SK-N-SH (cell line): ENCODE measurements around the gene TRAPPC12. TPM values are rescaled to one million over a fixed set of nuclear protein-coding genes. Genes with fewer than 3 reads are reported as not detected.
"Not testable (repeated sequence)": the region's sequence is repeated elsewhere in the genome, so short reads cannot be mapped to it uniquely, and the experiment has no call there.

Source experiments
- CTCF ChIA-PET: fragments of 300-600, 350-600 bp; formaldehyde crosslinking; extraction: SDS; loops from one replicate; lab custom pipeline; 2021; lab: Yijun Ruan, JAX
- POLR2A ChIA-PET: fragments of 350-600 bp; sonication (Branson Sonifier 250); formaldehyde crosslinking; extraction: SDS; loops from one replicate; lab custom pipeline; 2020; ENCODE audit warnings: antibody characterized with exemption, inconsistent platforms; lab: Yijun Ruan, JAX
- DNase-seq: peaks from one replicate; pipeline ENCODE4 v3.0.0; 2012
- H2AFZ ChIP-seq: fragments of 200-600 bp; sonication (generic); 2 replicates; pipeline ENCODE4 v1.8.1; 2016; ENCODE audit warnings: antibody characterized with exemption, mild to moderate bottlenecking, low read depth
- H3F3A ChIP-seq: fragments of 200-600 bp; sonication (generic); replicated peaks from 2 replicates; pipeline ENCODE3; 2016; ENCODE audit warnings: antibody characterized with exemption, mild to moderate bottlenecking; ENCODE audit not compliant: insufficient read depth
- H3K27ac ChIP-seq, 2 experiments: fragments of 200-500 bp in 1 of 2; fragments of 200-600 bp in 1 of 2; sonication (Bioruptor generic) in 1 of 2; sonication (generic), shearing (Covaris generic) in 1 of 2; 2 replicates each; pipeline versions ENCODE4 v1.5.1 to v1.6.1; 2014 to 2016; ENCODE audit warnings: low read depth in 2 of 2, inconsistent platforms in 1 of 2, low read length in 1 of 2, mild to moderate bottlenecking in 1 of 2, mixed read lengths in 1 of 2
- H3K27me3 ChIP-seq: fragments of 200-600 bp; sonication (generic), shearing (Covaris generic); 2 replicates; pipeline ENCODE4 v1.6.1; 2016; ENCODE audit warnings: mixed run types; ENCODE audit not compliant: insufficient read depth
- H3K36me3 ChIP-seq, 2 experiments: fragments of 200-500 bp in 1 of 2; fragments of 200-600 bp in 1 of 2; sonication (Bioruptor generic) in 1 of 2; sonication (generic) in 1 of 2; replicated peaks in 1 of 2; 2 replicates each; pipeline versions ENCODE3 to v1.5.1; 2014 to 2016; ENCODE audit warnings: low read length in 1 of 2, mild to moderate bottlenecking in 1 of 2; ENCODE audit not compliant: insufficient read depth in 2 of 2, control insufficient read depth in 1 of 2
- H3K4me1 ChIP-seq, 2 experiments: fragments of 200-500 bp in 1 of 2; fragments of 200-600 bp in 1 of 2; sonication (Bioruptor generic) in 1 of 2; sonication (generic), shearing (Covaris generic) in 1 of 2; 2 replicates each; pipeline versions ENCODE4 v1.5.1 to v1.6.1; 2014 to 2016; ENCODE audit warnings: low read depth in 1 of 2, low read length in 1 of 2, mixed run types in 1 of 2; ENCODE audit not compliant: insufficient read depth in 2 of 2, control insufficient read depth in 1 of 2
- H3K4me2 ChIP-seq: fragments of 200-600 bp; sonication (generic), shearing (Covaris generic); 2 replicates; pipeline ENCODE4 v1.6.1; 2017; ENCODE audit warnings: mixed run types
- H3K4me3 ChIP-seq, 2 experiments: fragments of 200-500 bp in 1 of 2; fragments of 200-600 bp in 1 of 2; sonication (Bioruptor generic) in 1 of 2; sonication (generic), shearing (Covaris generic) in 1 of 2; 2 replicates each; pipeline versions ENCODE4 v1.5.1 to v1.8.1; 2014 to 2016; ENCODE audit warnings: low read depth in 2 of 2, inconsistent platforms in 1 of 2, low read length in 1 of 2, mild to moderate bottlenecking in 1 of 2, mixed read lengths in 1 of 2, moderate library complexity in 1 of 2
- H3K79me2 ChIP-seq: fragments of 200-600 bp; sonication (generic); 2 replicates; pipeline ENCODE4 v1.8.1; 2017; ENCODE audit warnings: mild to moderate bottlenecking; ENCODE audit not compliant: insufficient read depth
- H3K9ac ChIP-seq: fragments of 200-600 bp; sonication (generic); 2 replicates; pipeline ENCODE4 v1.6.1; 2017; ENCODE audit warnings: mixed run types
- H3K9me2 ChIP-seq: fragments of 200-600 bp; sonication (generic); 2 replicates; pipeline ENCODE4 v1.6.1; 2017; ENCODE audit warnings: mixed run types
- H3K9me3 ChIP-seq: fragments of 200-600 bp; sonication (generic); 2 replicates; pipeline ENCODE4 v1.6.1; 2017; ENCODE audit warnings: mixed run types, mild to moderate bottlenecking, moderate library complexity
- H4K20me1 ChIP-seq: fragments of 200-600 bp; sonication (generic); 2 replicates; pipeline ENCODE4 v1.6.1; 2017; ENCODE audit warnings: mild to moderate bottlenecking, mixed run types; ENCODE audit not compliant: insufficient read depth
- FOXJ3 ChIP-seq: sonication (generic); formaldehyde crosslinking; IDR thresholded peaks from 2 replicates; pipeline ENCODE4 v1.5.1; 2020; ENCODE audit warnings: mild to moderate bottlenecking, missing genetic modification reagents
- FOXM1 ChIP-seq: IDR thresholded peaks from 2 replicates; pipeline ENCODE4 v1.4.0; 2012; ENCODE audit warnings: low read depth, mild to moderate bottlenecking
- GABPA ChIP-seq: IDR thresholded peaks from 2 replicates; pipeline ENCODE4 v1.4.0; 2012; ENCODE audit warnings: low read depth, mild to moderate bottlenecking
- GATA2 ChIP-seq: sonication (generic); formaldehyde crosslinking; IDR thresholded peaks from 2 replicates; pipeline ENCODE4 v1.5.0; 2020; ENCODE audit warnings: mild to moderate bottlenecking, missing genetic modification reagents
- IRF3 ChIP-seq: fragments of 150-350 bp; IDR thresholded peaks from 2 replicates; pipeline ENCODE4 v1.6.1; 2016; ENCODE audit warnings: mild to moderate bottlenecking, low read depth, low read length
- JUND ChIP-seq: IDR thresholded peaks from 2 replicates; pipeline ENCODE4 v1.4.0; 2012
- MAX ChIP-seq: IDR thresholded peaks from 2 replicates; pipeline ENCODE4 v1.4.0; 2012; ENCODE audit warnings: low read depth
- MXI1 ChIP-seq: IDR thresholded peaks from 2 replicates; pipeline ENCODE4 v1.6.1; 2012; ENCODE audit warnings: mild to moderate bottlenecking, low read depth, low read length, improper control_type of control experiment
- NRF1 ChIP-seq: IDR thresholded peaks from 2 replicates; pipeline ENCODE4 v1.6.1; 2012; ENCODE audit warnings: low read depth, mild to moderate bottlenecking, low read length
- RAD21 ChIP-seq: IDR thresholded peaks from 2 replicates; pipeline ENCODE4 v1.6.1; 2012; ENCODE audit warnings: mild to moderate bottlenecking, low read length
- REST ChIP-seq: IDR thresholded peaks from 2 replicates; pipeline ENCODE4 v1.6.1; 2012; ENCODE audit warnings: mild to moderate bottlenecking, low read depth, low read length, moderate library complexity
- RXRA ChIP-seq: IDR thresholded peaks from 2 replicates; pipeline ENCODE4 v1.4.0; 2012; ENCODE audit warnings: low read depth, mild to moderate bottlenecking, borderline replicate concordance
- SMC3 ChIP-seq: IDR thresholded peaks from 2 replicates; pipeline ENCODE4 v1.6.1; 2012; ENCODE audit warnings: low read depth, low read length, improper control_type of control experiment
- TCF12 ChIP-seq: IDR thresholded peaks from 2 replicates; pipeline ENCODE4 v1.4.0; 2012
- USF1 ChIP-seq: IDR thresholded peaks from 2 replicates; pipeline ENCODE4 v1.4.0; 2012; ENCODE audit warnings: low read depth, borderline replicate concordance
- WGBS: methylation state at CpG from one replicate; pipeline ENCODE4 v1.1.6; 2017; ENCODE audit warnings: low lambda C conversion rate; 5-methylcytosine and 5-hydroxymethylcytosine counted together
- polyA plus RNA-seq, 3 experiments: library from polyadenylated mRNA; depleted of rRNA; stranded (reverse); fragments of >200 nt; gene quantifications; 2 replicates each; pipeline ENCODE4 v1.2.3, GENCODE V29; 2012

The TRAPPC12 gene
- polyA plus RNA-seq, 1 of the 3 experiments (the other 2 are of a cell fraction) = 83.3 TPM

GRCh38 chr2:3446381-3446780 is 66.9 kb downstream of the TRAPPC12 start:
- POLR2A ChIA-PET = no interaction called here
- H3K36me3 ChIP-seq = peaks cover 36 to 83% of the 10 kb centered on the region in 2 experiments
- CTCF ChIA-PET = no interaction called here

GRCh38 chr2:3447186-3447585 is 67.7 kb downstream of the TRAPPC12 start:
- H3K9ac ChIP-seq, H3K4me3 ChIP-seq, H3F3A ChIP-seq, H3K4me2 ChIP-seq, H3K9me3 ChIP-seq, POLR2A ChIA-PET, H2AFZ ChIP-seq, DNase-seq, H3K27me3 ChIP-seq, H3K79me2 ChIP-seq, H4K20me1 ChIP-seq, H3K9me2 ChIP-seq: not testable (repeated sequence)
- Histone ChIP-seq H3K27ac (peak overlapping the region in 1 of 2 experiments; percentile 94; a peak in 2 of 4 replicates), H3K4me1 (peaks cover 0 to 29% of the 10 kb centered on the region in 2 experiments; a peak in 2 of 4 replicates), H3K36me3 (peaks cover 36 to 84% of the 10 kb centered on the region in 2 experiments)
- 97% methylated on average over 6 of the region's 6 CpGs for WGBS
- CTCF ChIA-PET = interaction anchor here (0.8 to 3.1 kb wide), 7 partner anchors 12 to 203 kb away, joined by 3 to 27 read pairs (median 4); no protein-coding TSS in a partner anchor

More at GRCh38 chr2:3446381-3446780, 66.9 kb downstream of the TRAPPC12 start:
- H3F3A ChIP-seq = no peaks in the 10 kb centered on the region
- H3K79me2 ChIP-seq = peaks cover 10% of the 10 kb centered on the region; the same call in 1 of the 2 replicates
- no peaks in the 10 kb centered on the region for H3K27me3 ChIP-seq
- H3K9me3 ChIP-seq = no peaks in the 10 kb centered on the region
- H3K27ac ChIP-seq = no peak overlapping the region; a peak in 1 of 4 replicates
- no peak overlapping the region for H3K9ac ChIP-seq
- TF ChIP-seq MXI1 = no peak
- TF ChIP-seq FOXM1 = no peak
- no peak for TF ChIP-seq SMC3
- TF ChIP-seq MAX = no peak
- TF ChIP-seq USF1 = no peak
- no peak for TF ChIP-seq GATA2
- no peak for TF ChIP-seq JUND
- TF ChIP-seq RAD21 = no peak
- TF ChIP-seq RXRA = no peak
- TF ChIP-seq IRF3 = no peak
- TF ChIP-seq TCF12 = no peak
- no peak for TF ChIP-seq GABPA
- TF ChIP-seq NRF1 = no peak
- TF ChIP-seq FOXJ3 (CRISPR knock-in tag) = no peak
- TF ChIP-seq REST = no peak
- no peaks in the 10 kb centered on the region for H4K20me1 ChIP-seq
- H3K4me2 ChIP-seq = no peak overlapping the region
- no peak overlapping the region for H3K4me3 ChIP-seq
- H3K9me2 ChIP-seq = no peaks in the 10 kb centered on the region
- H2AFZ ChIP-seq = no peak overlapping the region
- WGBS = 95% methylated on average over 10 of the region's 10 CpGs
- no peak for DNase-seq
- H3K4me1 ChIP-seq = peaks cover 0 to 29% of the 10 kb centered on the region in 2 experiments; a peak in 2 of 4 replicates
